Measurements from ENCODE around the gene NALF2.
A peak's percentile ranks its signal among the peaks of the same experiment; 100 is the strongest.

NALF2 gene

DNA sequence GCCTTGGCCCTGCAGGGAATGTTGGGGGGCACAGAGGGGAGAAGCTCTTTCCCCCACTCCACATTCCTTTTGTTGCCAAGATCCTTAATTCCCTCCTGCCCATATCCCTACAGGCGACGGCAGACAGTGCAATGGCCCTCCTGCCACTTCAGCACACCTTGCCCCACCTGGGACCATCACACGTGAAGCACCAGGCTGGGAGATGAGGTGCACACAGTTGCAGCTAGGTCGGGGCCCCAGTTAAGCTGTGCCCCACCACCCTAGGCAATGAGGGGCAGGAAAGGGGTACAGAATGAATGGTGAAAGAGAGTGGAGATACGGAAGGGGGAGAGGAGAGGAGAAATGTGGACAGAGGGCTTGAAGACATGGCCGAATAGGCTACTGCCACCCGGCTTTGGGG is 26.2 kb downstream of the NALF2 start:
- DNase-seq, result no peak

DNA sequence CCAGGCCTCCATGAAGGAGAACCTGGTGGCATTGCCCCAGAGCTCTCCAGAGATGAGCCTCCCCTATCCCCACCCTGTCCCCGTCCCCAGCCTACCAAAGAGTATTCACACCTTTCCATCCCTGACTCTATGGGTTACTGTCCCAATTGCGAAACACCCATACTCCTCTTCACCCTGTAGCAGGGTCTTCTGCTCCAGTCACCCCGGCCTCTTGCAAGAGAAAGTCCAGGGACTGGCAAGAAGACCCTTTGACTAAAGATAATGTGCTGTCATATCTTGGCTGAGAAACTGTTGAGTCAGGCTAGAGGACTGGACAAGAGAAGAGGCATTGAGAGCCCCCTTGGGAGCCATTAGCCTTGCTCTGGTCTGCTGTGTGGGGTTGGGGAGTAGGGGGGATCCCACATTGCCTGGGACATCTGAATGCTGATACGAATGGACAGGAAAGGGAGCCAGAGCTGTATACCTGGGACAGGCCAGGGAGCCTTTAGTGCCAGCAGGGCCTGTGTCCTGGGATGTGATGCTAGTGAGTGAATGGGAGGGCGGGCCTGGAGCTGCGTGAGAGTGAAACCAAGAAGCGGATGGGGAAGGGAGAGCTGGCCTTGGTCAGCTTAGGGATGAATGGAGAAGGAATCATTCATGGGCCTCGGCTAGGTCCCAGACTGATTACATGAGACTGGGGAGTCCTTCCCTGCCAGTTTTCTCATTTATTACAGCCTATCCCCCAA is 27.1 kb downstream of the NALF2 start:
- DNase-seq, result no peak

DNA sequence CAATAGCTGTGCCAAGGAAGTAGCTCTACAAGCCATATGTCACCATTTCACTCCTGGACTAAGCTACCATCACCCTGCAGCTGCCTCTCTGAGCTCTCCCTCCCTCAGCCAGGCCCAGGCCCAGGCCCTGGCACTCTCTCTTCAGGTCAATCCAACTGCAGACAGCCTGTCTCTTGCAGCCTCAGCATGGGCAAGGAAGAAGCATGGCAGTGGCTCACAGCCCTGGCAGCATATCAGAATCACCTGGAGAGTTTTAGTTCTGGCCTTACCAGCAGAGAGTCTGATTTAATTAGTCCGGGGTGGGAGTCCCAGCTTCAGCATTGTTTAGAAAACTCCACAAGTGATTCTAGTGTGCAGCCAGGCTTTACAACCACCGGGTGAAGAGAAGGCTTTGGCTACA is 31.5 kb downstream of the NALF2 start:
- DNase-seq, result no peak

DNA sequence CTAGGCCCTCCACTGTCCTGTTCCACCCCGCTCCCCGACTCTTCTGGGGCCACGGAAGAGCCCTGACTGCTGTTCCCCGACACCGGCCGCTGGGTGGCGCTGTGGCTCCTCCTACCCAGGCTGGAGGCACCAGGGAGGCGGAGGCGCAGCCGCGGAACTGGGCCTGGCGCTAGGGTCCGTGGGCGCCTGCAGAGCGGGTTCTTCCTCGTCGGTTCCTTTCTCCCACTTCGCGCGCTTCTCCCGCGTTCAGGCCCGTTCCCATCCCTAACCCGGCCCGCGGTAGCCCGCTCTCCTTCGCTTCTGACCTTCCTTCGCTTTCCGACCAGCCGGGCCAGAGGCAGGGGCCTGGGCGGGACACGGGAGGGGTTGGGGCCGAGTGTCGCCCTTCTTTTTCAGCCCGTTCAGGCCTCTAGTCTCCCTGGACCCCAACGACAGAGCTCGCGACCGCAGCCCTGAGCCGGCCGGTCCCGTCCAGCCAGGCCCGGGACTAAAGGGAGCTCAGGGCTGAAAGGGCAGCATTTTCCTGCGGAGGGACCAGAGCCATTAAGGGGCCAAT is 34.3 kb downstream of the NALF2 start:
- peak; percentile 60 for DNase-seq

DNA sequence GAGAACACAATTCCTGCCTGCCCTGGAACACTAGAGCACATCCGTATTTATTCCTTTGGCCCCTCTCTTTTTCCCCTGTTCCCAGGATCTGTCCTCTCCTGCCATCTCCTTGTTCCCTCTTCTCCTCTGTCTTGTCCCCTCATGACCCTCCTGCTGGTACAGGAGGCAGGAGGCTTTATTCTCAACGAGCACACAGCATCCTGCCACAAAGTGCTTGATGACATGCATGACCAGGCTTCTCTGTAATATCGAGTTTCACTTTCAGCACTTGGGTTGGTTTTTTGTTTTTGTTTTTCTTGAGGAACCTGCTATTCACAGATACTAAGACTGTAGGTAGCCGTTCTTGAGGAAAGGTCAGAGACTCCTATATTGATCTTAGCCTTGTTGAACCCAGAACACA is 35.3 kb downstream of the NALF2 start:
- DNase-seq, result no peak

DNA sequence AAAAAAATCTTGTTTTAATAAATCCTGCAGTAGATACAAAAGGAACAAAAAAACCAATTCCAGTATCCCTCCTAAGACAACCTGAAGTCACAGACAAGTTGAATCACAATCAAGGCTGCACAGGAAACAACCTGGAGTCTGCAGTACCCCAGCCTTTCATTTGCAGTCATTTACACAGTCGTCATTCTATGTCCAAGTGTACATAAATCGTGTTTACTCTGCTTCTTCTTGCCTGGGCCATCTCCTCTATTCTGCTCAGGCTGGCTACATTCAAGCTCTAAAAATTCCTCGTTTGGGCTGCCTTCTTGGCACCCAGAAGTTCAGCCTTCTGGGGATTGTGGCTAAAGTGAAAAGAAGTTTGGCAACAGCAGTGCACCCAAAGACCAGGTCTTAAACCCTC is 37.8 kb downstream of the NALF2 start:
- DNase-seq, result no peak

DNA sequence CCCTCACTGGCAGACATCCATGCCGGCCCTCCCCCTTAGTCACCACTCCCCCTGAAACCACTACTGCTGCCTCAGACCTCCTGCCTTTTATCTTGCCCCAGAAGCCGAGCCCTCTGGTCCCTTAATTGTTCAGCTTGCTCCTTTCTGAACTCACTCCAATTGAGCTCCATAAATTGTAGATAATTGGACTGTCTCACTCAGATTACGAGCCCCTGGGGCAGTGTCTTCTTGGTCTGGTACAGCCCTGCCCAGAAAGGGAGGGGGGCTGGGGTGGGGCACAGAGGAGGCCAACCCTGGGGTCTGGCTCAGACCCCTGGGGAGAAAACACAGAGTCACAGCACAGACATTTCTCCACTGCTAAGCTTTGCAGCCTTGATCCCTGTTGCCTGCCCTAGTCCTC is 39.4 kb downstream of the NALF2 start:
- peak; percentile 51 for DNase-seq

DNA sequence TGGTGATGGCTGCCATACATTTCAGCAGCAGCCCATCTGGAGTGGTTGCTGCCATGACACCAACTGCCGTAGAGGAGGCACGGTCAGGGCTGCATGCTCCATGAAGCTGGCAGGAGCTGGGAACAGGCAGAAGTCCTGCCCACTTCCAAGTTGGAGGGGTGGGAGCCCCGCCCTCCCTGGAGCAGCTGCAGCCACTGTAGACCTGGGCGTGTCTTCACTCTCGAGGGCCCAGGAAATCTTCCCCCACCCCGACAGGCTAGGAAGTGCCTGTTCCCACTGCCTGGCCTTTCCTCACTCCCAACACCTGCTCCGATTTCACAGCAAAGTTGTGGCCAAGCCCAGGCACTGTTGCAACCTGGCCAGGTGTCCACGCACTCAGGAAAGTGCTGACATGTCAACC is 42.3 kb downstream of the NALF2 start:
- DNase-seq, result no peak

DNA sequence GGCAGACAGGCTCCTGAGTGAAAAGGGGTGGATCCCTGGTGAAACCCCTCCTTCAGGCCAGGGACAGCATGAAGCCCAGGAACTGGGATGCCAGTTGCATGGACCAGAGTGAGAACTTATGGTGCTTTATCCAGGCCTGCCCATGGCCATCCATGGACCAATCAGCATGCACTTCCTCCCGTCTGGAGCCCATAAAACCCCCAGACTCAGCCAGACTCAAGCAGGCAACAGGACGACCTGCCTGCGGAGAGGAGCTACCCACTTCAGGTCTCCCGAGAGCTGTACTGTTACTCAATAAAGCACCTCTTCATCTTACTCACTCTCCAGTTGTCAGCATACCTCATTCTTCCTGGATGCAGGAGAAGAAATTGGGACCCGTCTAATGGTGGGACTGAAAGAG is 42.9 kb downstream of the NALF2 start:
- no peak for DNase-seq

DNA sequence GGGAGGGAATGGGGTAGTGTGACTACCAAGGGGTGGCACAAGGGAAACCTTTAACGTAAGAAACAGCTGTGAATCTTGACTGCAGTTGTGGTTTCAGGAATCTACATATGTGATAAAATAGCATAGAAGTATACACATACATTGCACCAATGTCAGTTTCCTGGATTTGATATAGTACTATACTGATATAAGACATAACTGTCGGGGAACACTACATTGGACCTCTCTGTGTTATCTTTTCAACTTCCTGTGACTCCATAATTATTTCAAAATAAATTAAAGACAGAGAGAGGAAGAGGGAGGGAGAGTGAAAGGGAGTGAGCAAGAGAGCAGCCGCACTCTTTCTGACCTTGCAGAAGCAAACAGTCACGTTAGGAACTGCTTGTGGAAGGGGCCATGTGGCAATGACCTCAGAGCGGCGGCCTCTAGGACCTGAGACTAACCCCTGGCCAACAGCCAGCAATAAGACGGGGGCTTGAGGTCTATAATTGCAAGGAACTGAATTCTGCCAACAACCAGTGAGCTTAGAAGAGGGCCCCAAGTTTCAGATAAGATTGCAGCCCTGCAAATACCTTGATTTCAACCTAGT is 47.4 kb downstream of the NALF2 start:
- no peak for DNase-seq

DNA sequence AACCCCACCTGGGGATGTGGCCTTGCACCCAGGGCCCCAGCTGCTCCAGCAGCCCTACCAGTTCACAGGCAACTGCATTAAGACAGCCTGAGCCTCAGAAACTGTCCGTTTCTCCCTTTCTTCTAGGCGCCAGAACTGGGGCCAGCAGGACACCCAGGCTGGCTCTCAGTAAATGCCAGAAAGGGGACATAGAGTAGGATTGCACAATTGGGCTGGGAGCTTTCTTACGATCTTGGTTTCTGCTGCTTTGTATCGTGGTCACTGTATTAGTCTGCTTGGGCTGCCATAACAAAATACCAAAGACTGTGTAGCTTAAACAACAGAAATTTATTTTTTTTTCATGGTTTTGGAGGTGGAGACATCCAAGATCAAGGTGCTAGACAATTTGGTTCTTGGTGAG is 48.4 kb downstream of the NALF2 start:
- no peak for DNase-seq
